MG63 (cell line): ENCODE results near the gene CALR. TPM values are rescaled to one million over a fixed set of nuclear protein-coding genes. Genes with fewer than 3 reads are reported as not detected.

Source experiments
- DNase-seq: peaks from one replicate; pipeline ENCODE4 v3.0.0-alpha.2; 2020
- H3K27me3 ChIP-seq: fragments of 250-450 bp; sonication (Bioruptor Pico); 2 replicates; pipeline ENCODE4 v1.5.1; 2020; ENCODE audit warnings: mild to moderate bottlenecking, moderate library complexity
- H3K36me3 ChIP-seq: fragments of 250-450 bp; sonication (Bioruptor Pico); 2 replicates; pipeline ENCODE4 v1.5.1; 2020; ENCODE audit warnings: mild to moderate bottlenecking, moderate library complexity
- H3K4me3 ChIP-seq: fragments of 250-450 bp; sonication (Bioruptor Pico); 2 replicates; pipeline ENCODE4 v1.5.1; 2020; ENCODE audit warnings: mild to moderate bottlenecking, moderate library complexity
- H3K9me3 ChIP-seq: fragments of 250-450 bp; sonication (Bioruptor Pico); 2 replicates; pipeline ENCODE4 v1.5.1; 2020; ENCODE audit warnings: mild to moderate bottlenecking, moderate library complexity
- total RNA-seq: library from RNA; depleted of rRNA; stranded (reverse); fragments of >200 nt; shearing (Covaris generic); gene quantifications from 2 replicates; pipeline ENCODE4 v1.2.3, GENCODE V29; 2014; ENCODE audit warnings: low replicate concordance

CALR gene
- total RNA-seq, 1 experiment from 2014 or later: 1,902 TPM

DNA sequence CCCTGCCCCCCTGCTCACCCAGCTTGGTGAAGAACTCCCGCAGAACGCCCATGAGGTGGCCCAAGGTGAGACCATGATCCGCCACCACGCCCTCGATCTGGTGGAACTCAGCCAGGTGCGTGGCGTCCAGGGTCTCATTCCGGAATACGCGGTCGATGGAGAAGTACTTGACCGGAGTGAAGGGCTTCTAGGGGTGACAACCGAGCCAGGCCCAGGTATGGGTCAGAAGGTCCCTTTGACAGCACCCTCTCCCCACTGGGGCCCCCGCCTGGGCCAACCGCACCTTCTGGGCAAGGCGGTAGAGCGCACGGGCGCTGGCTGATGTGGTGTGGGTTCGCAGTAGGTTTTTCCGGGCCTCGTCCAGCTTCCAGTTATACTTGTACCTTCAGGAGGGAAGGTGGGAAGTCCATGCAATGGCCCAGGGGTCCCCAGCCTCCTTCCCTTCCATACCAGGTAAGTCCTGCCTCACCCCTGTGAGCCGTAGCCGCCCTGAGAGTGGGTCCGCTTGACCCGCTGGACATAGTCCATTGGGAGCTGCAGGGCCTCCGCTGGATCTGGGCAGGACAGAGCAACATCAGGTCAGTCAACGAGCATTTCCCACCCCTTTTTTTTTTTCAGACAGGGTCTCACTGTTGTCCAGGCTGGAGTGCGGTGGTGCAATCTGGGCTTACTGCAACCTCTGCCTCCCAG is 13.6 kb upstream of the CALR start:
- Histone ChIP-seq H3K27me3 (no peaks in the 10 kb centered on the region), H3K9me3 (no peaks in the 10 kb centered on the region), H3K36me3 (peaks cover 81% of the 10 kb centered on the region), H3K4me3 (no peak overlapping the region)
- DNase-seq: no peak

DNA sequence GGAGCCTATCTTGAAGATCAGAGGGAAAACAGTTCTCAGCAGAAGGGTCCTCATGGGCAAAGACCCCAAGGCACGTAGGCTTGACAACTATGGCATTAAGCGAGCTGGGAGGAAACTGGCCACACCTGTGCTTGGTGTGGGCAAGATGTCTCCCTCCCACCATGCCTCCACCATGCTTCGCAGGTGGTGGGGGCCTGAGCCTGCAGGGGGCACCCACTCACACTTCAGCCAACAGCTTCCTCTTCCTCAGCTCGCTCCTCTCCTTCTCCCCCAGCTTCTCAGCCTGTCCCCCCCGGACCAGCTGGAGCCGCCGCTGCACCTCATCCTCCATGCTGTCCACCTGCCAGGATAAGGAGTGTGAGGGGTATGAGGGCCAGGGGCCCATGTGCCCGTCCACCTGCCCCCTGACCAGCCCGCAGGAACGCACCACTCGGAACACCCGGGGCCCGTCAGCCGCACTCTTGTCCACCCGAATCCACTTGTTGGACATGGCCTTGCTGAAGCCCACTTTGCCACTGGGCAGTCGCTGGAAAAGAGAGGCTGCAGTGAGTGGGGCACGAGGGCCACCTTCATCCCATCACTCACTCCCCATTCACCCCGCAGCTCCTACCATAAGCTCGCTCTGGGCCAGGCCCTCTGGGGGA is 8.3 kb upstream of the CALR start:
- Histone ChIP-seq H3K36me3 (peaks cover 66% of the 10 kb centered on the region), H3K9me3 (no peaks in the 10 kb centered on the region), H3K4me3 (no peak overlapping the region), H3K27me3 (no peaks in the 10 kb centered on the region)
- DNase-seq: no peak

- Histone ChIP-seq H3K9me3 (no peaks in the 10 kb centered on the region), H3K4me3 (peak overlapping the region; percentile 98), H3K36me3 (peaks cover 43% of the 10 kb centered on the region), H3K27me3 (no peaks in the 10 kb centered on the region)
- no peak for DNase-seq
Observed at GRCh38 chr19:12932392-12933286, 5.8 kb upstream of the CALR start.

- DNase-seq: peak; percentile 99
- Histone ChIP-seq H3K27me3 (no peaks in the 10 kb centered on the region), H3K36me3 (peaks cover 37% of the 10 kb centered on the region), H3K9me3 (no peaks in the 10 kb centered on the region), H3K4me3 (peak within 1 kb of the TSS; percentile 98)
Observed at GRCh38 chr19:12933287-12934072, 4.9 kb upstream of the CALR start, which contains the start of gene FARSA. Gene FARSA (minus strand): TSS chr19:12933711. CDS start chr19:12933696, 15 bp downstream.

GRCh38 chr19:12935071-12935470 is 3.3 kb upstream of the CALR start:
- Histone ChIP-seq H3K36me3 (peaks cover 37% of the 10 kb centered on the region), H3K9me3 (no peaks in the 10 kb centered on the region), H3K4me3 (no peak overlapping the region), H3K27me3 (no peaks in the 10 kb centered on the region)
- DNase-seq: no peak

DNA sequence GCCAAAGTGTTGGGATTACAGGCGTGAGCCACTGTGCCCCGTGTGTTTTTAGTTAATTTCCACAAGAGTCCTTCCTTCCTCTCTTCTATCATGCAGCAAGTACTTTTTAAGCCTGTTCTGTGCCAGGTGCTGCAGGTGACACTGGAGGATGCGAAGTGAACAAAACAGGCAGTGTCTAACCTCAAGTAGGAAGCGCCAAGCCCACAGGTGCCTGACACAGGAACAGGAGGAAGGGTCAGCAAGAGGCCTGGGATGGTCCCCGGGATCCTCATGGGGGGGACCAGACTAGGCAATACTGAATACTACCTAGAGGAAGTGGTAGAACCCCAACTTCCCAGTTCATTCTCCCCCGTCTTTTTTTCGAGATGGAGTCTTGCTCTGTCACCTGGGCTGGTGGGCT is 1.8 kb upstream of the CALR start:
- DNase-seq: no peak
- H3K9me3 ChIP-seq: no peaks in the 10 kb centered on the region
- H3K36me3 ChIP-seq: peaks cover 37% of the 10 kb centered on the region
- H3K27me3 ChIP-seq: no peaks in the 10 kb centered on the region
- H3K4me3 ChIP-seq: no peak overlapping the region

DNA sequence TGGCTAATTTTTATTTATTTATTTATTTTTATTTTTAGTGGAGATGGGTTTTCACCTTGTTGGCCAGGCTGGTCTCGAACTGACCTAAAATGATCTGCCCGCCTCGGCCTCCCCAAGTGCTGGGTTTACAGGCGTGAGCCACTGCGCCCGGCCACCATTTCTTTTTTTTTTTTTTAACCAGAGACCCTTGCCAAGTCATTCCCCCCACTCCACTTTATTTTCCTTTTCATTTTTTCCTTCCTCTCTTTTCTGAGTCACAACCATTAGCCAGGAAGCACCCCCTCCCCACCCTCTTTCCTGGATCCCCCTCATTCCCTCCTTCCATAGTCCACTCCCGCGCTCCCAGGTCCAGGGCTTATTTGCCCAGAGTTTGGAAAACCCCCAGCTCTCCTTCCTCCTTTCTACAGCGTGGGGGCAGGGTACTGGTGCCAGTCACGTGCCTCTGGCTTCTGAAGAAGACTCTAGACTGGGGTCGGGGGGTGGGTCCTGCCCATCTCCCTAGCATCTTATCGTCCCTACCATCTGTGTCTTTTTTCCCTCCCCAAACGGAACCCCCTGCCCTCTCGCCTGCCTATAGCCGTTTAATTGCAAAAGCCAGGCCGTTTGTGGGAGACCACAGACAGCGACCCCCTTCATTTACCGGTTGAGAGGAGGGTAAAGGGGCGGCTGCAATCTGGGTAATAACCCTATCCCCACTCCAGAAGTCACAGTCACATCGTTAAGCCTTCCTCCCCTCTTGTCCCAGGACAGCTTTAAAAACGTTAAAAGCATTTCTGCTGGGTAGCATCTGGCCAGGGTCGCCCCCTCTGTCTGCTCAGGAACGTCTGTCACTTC is 1.1 kb upstream of the CALR start:
- H3K9me3 ChIP-seq: no peaks in the 10 kb centered on the region
- H3K36me3 ChIP-seq: peaks cover 41% of the 10 kb centered on the region
- DNase-seq: peak; percentile 47
- no peaks in the 10 kb centered on the region for H3K27me3 ChIP-seq
- H3K4me3 ChIP-seq: peak overlapping the region; percentile 95

DNA sequence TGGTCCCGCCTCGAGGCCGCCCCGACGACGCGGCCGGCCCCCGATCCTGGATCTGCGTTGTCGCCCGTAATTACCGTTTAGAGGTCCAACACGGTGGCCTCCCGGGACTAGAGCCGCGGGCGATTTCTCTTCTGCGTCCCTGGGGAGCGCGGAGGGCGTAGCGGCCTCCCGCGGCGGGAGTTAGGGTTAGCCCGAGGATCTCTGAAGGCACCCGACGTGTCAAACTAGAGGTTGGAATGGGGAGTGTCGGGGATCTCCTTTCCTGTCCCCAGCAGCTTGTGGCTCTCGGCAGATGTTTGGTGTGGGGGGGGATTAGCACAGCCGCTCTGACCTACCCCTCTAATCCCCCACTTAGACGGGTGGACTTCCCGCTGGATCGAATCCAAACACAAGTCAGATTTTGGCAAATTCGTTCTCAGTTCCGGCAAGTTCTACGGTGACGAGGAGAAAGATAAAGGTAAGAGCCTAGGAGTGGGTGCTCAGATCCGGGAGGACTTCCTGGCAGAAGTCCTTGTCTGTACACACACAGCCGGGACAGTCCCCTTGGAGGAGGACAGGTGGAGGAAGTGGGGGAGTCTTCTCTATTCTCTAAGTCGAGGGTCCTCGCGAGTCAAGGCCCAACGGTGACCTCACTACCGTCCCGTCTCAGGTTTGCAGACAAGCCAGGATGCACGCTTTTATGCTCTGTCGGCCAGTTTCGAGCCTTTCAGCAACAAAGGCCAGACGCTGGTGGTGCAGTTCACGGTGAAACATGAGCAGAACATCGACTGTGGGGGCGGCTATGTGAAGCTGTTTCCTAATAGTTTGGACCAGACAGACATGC is 581 bp downstream of the CALR start:
- H3K9me3 ChIP-seq: no peaks in the 10 kb centered on the region
- peak overlapping the region; percentile 95 for H3K4me3 ChIP-seq
- DNase-seq: peak; percentile 52
- peaks cover 51% of the 10 kb centered on the region for H3K36me3 ChIP-seq
- no peaks in the 10 kb centered on the region for H3K27me3 ChIP-seq

- no peak for DNase-seq
- Histone ChIP-seq H3K27me3 (no peaks in the 10 kb centered on the region), H3K36me3 (peaks cover 61% of the 10 kb centered on the region), H3K9me3 (no peaks in the 10 kb centered on the region), H3K4me3 (peak overlapping the region; percentile 95)
Observed at GRCh38 chr19:12939975-12940423, 1.6 kb downstream of the CALR start.

GRCh38 chr19:12940897-12941296 is 2.5 kb downstream of the CALR start:
- Histone ChIP-seq H3K4me3 (no peak overlapping the region), H3K27me3 (no peaks in the 10 kb centered on the region), H3K36me3 (peaks cover 66% of the 10 kb centered on the region), H3K9me3 (no peaks in the 10 kb centered on the region)
- no peak for DNase-seq

GRCh38 chr19:12943437-12944044 is 5.1 kb downstream of the CALR start:
- H3K36me3 ChIP-seq: peaks cover 90% of the 10 kb centered on the region
- no peaks in the 10 kb centered on the region for H3K27me3 ChIP-seq
- H3K9me3 ChIP-seq: no peaks in the 10 kb centered on the region
- DNase-seq: no peak
- no peak overlapping the region for H3K4me3 ChIP-seq

GRCh38 chr19:12944104-12944674 is 5.8 kb downstream of the CALR start:
- Histone ChIP-seq H3K9me3 (no peaks in the 10 kb centered on the region), H3K36me3 (peaks cover 90% of the 10 kb centered on the region), H3K27me3 (no peaks in the 10 kb centered on the region), H3K4me3 (no peak overlapping the region)
- no peak for DNase-seq

DNA sequence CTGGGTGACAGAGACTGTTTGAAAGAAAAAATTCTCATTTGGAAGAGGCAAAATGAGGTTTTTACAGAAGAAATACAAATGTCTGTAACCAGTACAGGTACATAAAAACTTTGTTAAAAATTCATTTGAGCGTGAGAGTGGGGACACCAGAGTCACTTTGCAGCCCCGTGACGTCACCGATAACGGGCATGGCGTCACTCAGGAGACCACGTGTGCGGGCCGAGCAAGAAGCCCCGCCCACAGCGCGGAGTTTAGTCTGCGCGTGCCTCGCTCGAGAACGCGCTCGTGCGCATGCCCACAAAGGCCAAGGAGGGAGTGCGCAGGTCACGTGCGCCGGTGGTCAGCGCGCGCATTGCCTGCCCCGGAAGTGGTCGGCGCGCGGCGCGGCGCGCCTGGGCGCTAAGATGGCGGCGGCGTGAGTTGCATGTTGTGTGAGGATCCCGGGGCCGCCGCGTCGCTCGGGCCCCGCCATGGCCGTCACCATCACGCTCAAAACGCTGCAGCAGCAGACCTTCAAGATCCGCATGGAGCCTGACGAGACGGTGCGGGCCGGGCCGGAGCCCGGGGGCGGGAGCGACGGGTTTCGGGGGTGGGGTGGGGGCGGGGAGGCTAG is 7.2 kb downstream of the CALR start, which contains the start of gene RAD23A:
RAD23A (plus strand) TSS at position 384 of the 613 bp plus-strand sequence; CDS start at position 471, 87 bp downstream.
- peak; percentile 100 for DNase-seq
- H3K4me3 ChIP-seq: peak within 1 kb of the TSS; percentile 91
- peaks cover 90% of the 10 kb centered on the region for H3K36me3 ChIP-seq
- H3K9me3 ChIP-seq: no peaks in the 10 kb centered on the region
- no peaks in the 10 kb centered on the region for H3K27me3 ChIP-seq
